NCI-H345 treated with DMSO at 0.1 percent for 48 hours (cell line): ENCODE measurements around the gene SPATS1.
A peak's percentile ranks its signal among the peaks of the same experiment; 100 is the strongest.

Experiments used
- DNase-seq: peaks from one replicate; lab custom pipeline; 2025; ENCODE audit not compliant: unreplicated experiment; lab: John Stamatoyannopoulos, UW

The SPATS1 gene, protein sequence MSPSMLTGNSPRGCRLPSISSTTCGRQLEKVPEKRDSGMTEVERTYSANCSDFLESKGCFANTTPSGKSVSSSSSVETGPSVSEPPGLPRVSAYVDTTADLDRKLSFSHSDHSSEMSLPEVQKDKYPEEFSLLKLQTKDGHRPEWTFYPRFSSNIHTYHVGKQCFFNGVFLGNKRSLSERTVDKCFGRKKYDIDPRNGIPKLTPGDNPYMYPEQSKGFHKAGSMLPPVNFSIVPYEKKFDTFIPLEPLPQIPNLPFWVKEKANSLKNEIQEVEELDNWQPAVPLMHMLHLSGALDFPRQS

DNA sequence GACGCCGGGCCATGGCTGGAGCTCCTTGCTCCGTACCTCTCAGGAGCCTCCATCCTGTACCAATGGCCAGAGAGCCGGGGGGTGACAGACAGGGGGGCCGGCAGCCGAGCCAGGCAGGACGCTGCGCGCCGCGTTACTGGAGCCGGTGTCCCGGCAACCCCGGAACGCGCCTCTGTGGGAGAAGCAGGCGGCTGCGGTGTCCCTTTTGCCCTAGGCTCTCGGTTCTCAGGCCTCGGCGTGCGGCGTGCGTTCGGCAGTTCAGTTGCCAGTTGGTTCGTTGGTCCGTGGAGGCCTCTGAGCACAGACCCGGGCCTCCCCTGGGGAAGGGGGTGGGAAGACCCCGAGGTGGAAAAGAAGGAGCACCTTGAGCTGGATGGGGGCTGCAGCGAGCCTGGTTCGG, at the start of gene SPATS1:
Gene SPATS1, plus strand, starts transcription at position 162 of the 400 bp plus-strand sequence. CDS start 446 bp downstream, outside the sequence.
- DNase-seq, result no peak

DNA sequence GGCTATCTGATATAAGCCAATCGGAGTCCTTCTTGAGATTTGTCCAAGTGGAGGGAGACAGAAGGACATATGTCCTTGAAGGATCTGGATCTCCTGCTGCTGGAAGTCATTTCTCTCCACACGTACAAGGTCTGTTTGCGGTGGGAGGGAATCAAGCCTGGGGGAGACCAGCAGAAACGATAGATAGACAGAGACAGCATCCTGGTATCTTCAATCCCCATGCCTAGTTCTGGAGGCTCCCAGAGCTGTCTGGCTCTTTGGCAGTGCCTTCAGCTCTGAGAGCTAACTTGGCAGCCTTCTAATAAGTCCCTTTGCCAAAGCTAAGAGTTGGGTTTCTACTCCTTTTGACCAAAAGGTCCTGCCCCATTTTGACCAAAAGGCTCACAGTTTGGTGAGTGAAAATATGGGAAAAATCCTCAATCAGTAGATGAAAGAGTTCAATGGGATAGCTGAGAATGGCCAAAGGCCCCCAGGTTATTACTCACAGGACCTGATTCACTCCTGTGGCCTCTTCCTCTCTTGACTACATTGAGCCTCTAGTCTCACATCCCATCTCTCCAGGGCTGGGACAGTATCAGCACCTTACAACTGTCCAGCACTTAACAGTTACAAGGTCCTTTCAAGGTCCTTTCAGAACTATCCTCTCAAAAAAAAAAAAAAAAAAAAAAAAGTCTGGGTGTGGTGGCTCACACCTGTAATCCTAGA, 49.6 kb upstream of the SPATS1 start:
- no peak for DNase-seq

DNA sequence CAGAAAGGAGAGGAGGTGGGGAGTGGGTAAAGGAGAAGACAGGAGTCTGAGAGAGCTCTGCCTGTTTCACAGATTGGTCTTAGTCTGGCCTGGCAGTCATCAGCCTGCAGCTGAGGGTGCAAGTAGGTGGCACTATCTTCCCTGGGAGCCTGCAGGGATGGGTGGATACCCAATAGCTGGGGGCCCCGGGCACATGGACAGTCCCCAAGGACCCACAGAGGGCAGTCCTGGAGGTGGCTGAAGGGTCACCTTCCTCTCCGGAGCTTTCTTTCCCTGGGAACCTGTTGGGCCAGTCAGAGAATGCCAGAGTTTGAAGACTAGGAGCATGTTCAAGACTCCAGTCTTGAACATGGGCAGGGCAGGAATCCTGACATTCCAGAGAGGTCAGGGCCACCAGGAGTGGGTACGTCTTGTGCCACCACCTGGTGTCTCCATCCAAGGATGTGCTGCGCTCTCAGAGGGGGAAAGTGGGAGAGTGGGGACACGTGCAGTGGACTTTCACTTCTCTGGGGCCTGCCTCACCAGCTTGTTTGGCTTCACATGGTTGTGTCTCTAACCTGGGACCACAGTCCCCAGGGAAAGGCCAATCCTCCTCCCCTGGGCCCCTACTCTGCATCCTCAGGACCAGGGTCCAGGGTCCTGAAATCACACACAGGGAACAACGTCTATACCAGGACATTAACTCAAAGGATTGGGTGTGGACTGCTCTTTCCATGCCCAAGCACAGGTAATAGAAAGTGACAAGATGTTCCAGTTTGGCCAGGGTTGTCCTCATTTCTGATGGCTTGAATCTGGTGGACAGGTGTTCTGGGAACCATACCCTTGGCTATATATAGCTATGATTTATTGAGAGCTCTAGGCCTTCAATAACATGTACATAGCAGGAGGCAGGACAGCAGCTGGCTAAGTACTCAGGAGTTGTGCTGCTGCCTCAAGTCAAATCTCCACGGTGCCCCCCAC, 47.3 kb upstream of the SPATS1 start:
- DNase-seq, result no peak

DNA sequence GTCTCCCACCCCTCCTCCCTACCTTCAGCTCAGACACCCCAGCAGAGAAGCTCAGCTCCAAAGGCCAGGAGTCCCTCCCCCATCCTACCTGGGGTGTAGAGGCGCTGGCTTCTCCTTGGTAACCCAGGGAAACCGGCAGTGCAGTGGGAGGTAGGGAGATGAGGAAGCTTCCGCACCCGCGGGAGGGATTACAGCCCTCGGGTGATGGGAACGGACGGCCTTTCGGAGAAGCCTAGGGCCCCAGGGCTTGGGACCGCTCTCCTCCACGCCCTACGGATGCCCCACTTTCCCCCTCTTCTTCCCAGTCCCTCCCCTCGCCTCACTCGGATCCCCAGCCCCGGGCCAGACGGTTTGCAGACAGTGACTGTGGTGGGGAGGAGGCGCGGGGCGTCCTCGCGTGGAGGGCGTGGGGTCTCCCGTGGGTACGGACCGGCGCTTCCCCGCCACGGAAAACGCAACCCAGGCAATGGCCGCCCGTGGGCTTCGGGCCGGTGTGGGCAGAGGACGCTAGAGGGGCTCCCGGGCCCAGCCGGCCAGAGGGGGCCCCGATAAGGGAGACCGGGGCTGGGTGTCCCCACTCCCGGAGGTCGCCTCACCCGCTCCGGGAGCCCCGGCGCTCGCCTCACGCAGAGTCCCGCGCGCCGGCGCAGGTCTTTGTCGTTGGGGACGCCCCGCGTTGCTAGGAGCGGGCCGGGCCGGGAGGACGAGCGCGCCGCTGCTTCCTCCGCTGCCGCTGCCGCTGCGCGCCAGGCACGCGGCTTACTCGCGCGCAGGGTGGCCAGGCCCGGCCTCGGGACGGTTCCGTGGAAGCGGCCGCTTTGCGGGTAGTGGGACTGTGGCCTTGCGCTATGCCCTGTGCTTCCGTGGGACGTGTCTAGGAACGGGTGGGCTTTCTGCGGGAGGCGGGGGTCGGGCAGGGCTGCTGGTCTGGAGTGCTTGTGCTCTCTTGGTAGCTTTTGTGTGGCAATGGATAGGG, 45.1 kb upstream of the SPATS1 start:
- DNase-seq, result peak; percentile 33

DNA sequence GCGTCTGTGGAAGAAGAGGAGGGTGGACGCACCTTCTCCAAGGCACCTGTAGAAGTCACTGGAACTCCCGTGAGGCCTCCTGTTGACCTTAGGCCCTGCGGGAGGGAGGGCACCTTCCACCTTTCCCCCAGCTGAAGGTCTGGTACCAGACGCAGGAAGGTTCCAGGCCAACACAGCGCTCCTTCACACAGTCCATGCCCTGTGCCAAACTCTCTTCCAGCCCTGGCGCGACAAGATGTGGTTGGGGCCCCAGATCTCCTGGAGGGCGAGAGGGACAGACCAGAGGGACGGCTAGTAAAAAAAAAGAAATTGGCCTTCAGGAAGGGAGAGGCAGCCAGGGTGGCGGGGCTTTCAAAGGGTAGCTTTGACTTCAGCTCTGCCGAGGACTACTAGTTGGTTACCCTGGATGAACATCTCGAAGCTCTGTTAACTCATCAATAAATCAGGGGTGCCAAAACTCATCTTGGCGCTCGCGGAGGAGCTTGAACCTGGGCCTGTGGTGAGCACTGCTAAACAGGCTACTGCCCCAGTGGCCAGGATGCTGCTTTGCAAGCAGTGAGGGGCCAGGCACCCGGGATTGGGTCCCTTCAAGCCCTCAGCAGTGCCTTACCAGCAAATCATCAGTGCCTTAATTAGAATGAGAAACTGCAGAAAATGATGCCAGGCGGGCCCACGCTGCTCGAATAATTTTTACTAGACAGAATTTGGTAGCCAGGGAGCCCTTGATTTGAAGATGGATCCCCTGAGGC, 44.2 kb upstream of the SPATS1 start:
- DNase-seq, result no peak

DNA sequence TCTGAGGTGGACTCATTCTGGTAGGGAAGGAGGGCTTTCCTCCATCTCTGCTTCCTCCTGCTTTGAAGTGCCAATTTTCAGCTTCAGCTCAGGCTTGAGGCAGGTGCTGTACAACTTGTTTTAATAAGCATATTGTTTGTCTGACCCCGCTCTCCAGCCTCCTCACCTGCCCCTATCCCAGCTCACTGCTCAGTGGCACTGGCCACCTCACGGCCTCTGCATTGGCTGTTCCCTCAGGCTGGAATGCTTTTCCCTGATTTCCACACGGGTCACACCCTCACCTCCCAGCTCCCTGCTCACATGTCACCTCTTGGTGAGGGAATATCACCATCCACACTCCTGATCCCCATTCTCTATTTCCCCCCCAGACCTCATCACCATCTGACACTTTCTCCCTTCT, 43.6 kb upstream of the SPATS1 start:
- no peak for DNase-seq

DNA sequence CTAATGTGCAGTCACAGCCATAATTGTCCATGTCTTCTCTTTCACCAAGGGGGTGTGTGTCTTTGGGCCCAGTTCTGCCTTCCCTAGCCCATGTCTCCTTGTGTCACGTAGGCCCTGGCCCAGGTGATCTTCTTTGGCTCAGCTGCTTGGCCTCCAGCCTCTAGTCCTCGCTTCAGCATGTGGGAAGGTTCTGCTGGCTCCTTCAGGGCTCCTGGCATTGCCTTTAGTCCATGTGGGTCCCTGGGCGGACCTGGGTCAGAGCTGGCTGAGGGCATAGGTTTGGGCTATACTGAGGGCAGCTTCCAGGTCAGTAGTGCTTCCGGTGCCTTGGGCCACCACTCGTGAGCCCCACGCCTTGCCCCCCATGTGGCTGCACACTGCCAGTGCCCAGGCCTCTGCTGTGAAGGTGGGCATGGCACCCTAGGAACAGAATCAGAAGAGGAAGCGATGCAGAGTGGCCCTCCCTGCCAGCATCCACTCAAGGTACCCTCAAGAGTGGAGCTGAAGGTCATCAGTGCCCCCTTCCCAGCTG, 42.1 kb upstream of the SPATS1 start:
- DNase-seq, result no peak

DNA sequence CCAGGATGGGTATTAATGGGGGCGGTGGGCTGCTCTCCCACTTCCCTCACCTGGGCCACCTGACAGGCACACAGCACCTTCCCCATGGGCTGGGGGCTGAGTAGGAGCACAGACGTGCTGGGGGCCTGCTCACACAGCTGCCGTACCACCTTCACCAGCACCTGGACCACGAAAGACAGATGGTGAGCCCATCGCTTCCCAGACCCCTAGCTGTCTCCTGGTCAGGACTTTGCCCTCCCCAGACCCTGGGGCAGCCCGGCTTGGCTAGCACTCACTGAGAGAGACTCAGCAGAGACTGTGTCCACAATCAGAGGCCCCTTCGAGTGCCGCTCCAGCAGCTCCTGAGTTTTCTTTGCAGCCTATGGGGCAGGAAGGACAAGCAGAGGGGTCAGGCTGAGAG, 41.3 kb upstream of the SPATS1 start:
- DNase-seq, result no peak

DNA sequence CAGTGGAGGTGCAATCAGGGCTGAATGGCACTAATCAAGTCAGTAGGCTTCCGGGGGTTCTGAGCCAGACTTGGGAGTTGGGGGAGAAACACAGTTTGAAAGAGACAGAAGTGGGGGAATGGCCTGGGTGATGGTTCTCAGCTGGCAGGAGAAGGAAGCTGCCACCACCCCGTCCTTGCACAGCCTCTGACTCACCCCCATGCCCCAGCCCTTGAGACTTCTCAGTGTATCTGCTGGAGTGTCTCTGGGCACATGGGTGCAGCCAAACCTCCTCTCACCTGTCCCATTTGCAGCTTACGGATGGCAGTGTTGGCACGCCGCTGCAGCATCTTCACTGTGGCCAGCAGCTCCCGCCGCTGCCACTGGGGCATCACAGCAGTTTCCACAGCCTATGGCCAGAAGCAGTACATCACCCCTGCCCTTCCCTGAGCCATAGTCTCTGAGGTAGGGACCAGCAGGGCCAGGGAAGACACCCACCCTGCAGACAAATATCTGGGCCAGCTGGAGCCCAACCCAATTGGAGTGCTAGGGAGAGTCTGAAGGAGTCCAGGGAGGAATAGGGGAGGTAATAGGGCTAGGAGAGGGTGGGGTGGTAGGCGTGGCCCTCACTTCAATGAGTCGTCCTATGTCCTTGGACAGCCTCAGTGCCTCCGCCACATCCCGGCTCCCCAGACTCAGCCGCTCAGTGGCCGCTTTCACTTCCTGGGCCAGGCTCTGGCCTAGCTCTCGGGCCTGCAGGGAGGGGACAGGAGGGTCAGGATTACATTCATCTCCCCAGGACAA, 40.5 kb upstream of the SPATS1 start:
- DNase-seq, result no peak

DNA sequence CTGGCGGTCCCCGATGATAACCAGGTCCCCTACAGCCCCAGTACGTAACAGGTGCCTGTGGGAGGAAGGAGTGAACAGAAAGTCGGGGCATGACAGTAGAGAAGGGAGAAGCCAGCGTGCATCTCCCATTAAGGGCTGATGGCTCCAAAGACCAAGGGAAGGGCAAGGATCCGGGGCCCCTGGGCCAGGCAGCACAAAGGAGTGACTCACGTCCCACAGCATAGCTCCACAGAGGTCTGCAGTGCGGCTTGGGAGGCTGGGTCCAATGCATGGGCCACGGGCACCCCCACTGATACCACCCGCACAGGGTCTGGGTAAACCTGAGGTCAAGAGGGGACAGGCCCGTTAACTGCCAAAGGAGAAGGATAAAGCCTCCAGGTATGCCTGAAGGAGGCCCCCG, 39.6 kb upstream of the SPATS1 start:
- DNase-seq, result no peak

DNA sequence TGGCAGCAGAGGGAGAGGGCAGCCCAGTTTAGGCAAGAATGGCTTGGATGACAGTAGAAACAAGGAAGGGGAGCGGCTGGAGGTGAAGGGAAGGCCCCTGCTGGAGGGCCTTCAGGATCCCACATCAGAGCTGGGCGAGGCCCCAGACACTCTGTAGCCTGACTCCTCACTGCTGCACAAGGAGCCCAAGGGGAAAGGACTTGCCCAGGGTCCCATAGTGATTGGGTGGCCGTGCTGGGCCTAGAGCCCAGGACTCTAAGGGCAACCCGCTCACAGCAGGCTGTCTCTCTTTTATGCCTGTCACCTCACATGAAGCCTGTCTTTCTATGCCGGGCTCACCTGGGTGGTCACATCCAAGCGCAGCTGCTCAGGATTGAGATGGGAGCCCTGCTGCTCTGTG, 38.6 kb upstream of the SPATS1 start:
- no peak for DNase-seq

DNA sequence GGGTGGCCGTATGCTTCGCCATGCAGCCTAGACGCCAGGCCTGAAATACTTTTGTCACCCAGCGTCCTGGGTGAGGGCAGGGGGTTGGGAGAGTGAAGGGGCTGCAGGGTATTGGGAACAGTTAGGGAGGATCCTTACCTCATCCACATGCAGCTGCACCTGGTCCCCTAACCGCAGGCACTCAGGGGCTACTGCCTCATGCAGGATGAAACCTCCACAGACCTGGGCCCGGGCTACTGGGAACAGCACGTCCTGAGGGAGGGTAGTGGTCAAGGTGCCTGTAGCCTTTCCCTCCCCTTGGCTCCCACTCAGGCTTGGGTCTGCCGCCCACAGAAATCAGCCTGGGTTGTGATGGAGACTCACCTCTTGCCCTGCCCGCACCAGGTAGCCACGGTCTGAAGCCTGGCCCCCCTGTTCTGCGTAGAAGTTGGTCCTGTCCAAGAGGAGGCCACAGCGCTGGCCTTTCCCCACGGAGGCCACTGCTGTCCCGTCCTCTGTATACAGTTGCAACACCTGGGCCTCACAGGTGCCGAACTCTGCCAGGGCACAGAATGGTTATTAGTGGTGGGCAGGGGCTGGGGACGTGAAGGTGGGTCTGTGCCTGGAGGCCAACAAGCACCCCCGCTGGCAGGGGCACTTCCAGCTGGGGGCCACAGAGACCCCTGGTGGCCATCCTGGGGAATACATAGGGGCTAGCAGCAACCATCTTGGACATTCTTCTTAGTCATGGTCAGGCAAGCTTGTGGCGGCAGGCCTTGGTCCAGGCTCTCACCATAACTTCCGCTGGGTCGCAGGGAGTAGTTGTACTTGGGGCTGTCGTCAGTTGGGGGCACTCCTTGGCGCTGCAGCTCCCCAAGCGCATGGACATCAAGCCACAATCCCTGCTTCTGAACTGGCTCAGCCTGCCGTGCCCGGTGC, 37.9 kb upstream of the SPATS1 start:
- no peak for DNase-seq

DNA sequence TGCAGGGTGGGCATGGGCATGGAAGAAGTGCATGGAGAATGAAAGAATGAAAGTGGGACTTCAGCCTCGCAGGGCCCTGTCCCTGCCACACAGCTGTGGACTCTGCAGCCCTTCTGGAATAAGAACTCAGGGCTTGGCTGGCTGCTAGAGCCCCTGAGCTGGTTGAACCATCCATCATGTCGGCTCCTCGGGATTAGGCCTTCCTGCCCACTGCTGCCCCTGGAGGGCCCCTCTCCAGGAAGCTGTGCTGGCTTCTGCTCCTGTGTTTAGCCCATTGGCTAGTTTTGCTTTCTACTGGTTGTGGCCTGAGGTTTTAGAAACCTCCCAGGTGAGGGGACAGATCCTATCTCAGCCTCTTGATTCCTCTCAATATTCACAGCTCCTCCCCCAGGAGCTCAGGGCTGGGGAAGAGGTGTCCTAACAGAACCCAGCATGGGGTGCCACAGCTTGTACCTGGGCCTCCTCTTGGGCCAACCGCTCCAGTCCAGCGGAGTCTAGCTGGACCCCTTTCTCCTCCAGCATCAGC, 37.2 kb upstream of the SPATS1 start:
- DNase-seq, result no peak

DNA sequence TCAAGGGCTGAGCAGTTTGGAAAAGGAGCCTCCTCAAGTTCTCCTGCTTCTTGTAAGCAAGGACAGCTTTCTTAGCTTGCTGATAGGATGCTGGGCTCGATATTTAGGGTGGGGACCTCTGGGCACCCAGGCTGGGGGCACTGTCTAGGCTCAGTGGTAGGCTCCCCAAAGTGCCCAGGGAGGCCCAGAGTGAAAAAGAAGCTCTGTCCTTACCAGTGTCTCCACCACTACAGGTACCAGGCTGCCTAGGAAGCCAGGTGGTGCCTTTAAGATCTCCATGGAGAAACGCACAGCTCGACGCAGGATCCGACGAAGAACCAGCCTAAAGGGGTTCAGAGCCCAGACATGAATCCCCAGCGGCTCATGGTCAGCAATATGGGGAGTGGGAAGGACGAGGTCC, 35.7 kb upstream of the SPATS1 start:
- no peak for DNase-seq

DNA sequence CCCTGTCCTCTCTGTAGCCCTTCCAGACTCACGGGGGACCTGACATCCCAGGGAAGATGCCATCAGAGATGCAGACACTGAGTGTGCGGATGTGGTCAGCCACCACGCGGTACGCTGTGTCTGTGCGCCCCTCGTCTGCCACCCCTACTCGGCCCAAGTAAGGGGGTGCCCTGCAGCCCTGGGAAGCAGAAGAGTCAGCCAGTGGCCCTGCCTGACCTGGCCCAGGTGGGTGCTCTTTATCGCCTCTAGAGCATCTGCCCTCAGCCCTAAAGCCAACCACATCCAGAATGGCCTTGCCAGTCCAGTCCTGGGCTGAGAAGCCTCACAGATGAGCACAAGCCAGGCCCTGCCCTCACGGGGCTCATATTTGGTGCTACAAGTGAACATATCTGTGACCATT, 35.2 kb upstream of the SPATS1 start:
- no peak for DNase-seq

DNA sequence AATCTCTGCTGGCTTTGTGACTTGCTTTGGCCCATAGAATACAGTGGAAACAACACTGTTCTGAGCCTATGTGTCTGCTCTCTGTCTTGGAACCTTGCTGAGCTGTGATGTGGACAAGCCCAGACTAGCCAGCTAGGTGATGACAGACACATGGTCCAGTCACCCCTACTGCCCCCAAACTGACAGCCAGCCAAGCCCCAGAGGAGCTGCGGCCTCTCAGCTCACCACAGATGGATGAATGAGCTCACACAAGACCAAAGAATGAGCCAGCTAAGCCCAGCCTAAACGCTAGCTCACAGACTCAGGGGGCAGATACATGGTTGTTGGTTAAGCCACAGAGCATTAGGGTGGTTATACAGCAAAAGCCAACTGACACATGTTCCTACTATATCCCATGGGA, 33.4 kb upstream of the SPATS1 start:
- DNase-seq, result no peak

DNA sequence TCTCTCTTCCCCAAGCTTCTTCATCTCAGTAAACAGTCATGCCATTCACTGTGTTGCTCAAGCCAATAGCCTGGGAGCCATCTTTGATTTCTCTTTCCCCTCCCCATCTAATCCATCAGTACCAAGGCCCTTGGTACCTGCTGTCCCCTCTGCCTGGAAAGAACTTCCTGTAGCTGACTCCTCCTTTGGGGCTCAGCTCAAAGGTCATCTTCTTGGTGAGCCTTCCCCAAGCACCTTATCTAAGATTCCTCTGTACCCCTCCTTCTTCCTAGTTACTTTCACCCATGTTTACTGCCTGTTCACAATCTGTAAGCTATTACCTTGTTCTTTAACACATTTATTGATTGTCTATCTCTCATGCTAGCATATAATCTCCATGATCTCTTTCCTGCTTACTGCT, 32.8 kb upstream of the SPATS1 start:
- no peak for DNase-seq
